Naive thymus-derived CD4-positive, alpha-beta T cell (primary cell): ENCODE results near the gene ANKRD39. TPM values are rescaled to one million over a fixed set of nuclear protein-coding genes. Genes with fewer than 3 reads are reported as not detected.
A peak's percentile ranks its signal among the peaks of the same experiment; 100 is the strongest.

Experiments
- ATAC-seq: fragments of 150-1000 bp; cut with Tn5 transposase; 2 replicates; pipeline ENCODE4 v1.10.0; 2021; ENCODE audit warnings: mild to moderate bottlenecking, moderate library complexity
- CTCF ChIA-PET: fragments of 350-600 bp; sonication (Branson Sonifier 250); formaldehyde crosslinking; loops from one replicate; lab custom pipeline; 2021; ENCODE audit warnings: antibody characterized with exemption; lab: Charles Lee
- POLR2A ChIA-PET: fragments of 350-600 bp; sonication (Branson Sonifier 250); formaldehyde crosslinking; loops from one replicate; lab custom pipeline; 2021; ENCODE audit warnings: antibody characterized with exemption, inconsistent platforms; lab: Charles Lee
- DNase-seq, 9 donors: peaks; one replicate each; pipeline versions ENCODE4 v3.0.0 to v3.0.0-alpha.2; 2020 to 2022; ENCODE audit warnings: mixed read lengths in 1 of 9
- H3K27ac ChIP-seq: one replicate; pipeline ENCODE4 v1.7.0; 2013; ENCODE audit warnings: mild to moderate bottlenecking, low read depth, low read length, moderate library complexity
- H3K27me3 ChIP-seq, 2 donors: one replicate each; pipeline ENCODE4 v1.7.0; 2013; ENCODE audit warnings: low read length in 2 of 2, mild to moderate bottlenecking in 2 of 2, moderate library complexity in 2 of 2; ENCODE audit not compliant: control insufficient read depth in 2 of 2, insufficient read depth in 2 of 2
- H3K36me3 ChIP-seq, 3 experiments: 1 replicate in 2 of 3; 2 replicates in 1 of 3; pipeline ENCODE4 v1.7.0; 2013; ENCODE audit warnings: low read length in 3 of 3, mild to moderate bottlenecking in 3 of 3, moderate library complexity in 1 of 3; ENCODE audit not compliant: insufficient read depth in 3 of 3, control insufficient read depth in 2 of 3
- H3K4me1 ChIP-seq, 2 donors: one replicate each; pipeline ENCODE4 v1.7.0; 2013; ENCODE audit warnings: low read length in 2 of 2, mild to moderate bottlenecking in 2 of 2, moderate library complexity in 1 of 2; ENCODE audit not compliant: control insufficient read depth in 2 of 2, insufficient read depth in 2 of 2
- H3K4me3 ChIP-seq: 2 replicates; pipeline ENCODE4 v1.7.0; 2013; ENCODE audit warnings: mild to moderate bottlenecking, low read length
- H3K9me3 ChIP-seq, 3 experiments: 1 replicate in 2 of 3; 2 replicates in 1 of 3; pipeline ENCODE4 v1.7.0; 2013; ENCODE audit warnings: low read length in 3 of 3; ENCODE audit not compliant: control insufficient read depth in 2 of 3
- H3K27ac Mint-ChIP-seq, 9 donors: one replicate each; pipeline ENCODE4 v1.8.0; 2020 to 2022; ENCODE audit warnings: mixed read lengths in 9 of 9, mild to moderate bottlenecking in 8 of 9, moderate library complexity in 5 of 9, inconsistent platforms in 2 of 9
- H3K27me3 Mint-ChIP-seq, 5 donors: one replicate each; pipeline ENCODE4 v1.8.0; 2021 to 2022; ENCODE audit warnings: mixed read lengths in 5 of 5, mild to moderate bottlenecking in 1 of 5
- H3K36me3 Mint-ChIP-seq, 5 donors: one replicate each; pipeline ENCODE4 v1.8.0; 2020 to 2022; ENCODE audit warnings: mixed read lengths in 5 of 5, mild to moderate bottlenecking in 3 of 5, inconsistent platforms in 1 of 5
- H3K4me1 Mint-ChIP-seq, 7 donors: one replicate each; pipeline ENCODE4 v1.8.0; 2020 to 2022; ENCODE audit warnings: mixed read lengths in 7 of 7, mild to moderate bottlenecking in 3 of 7, inconsistent platforms in 1 of 7
- H3K4me3 Mint-ChIP-seq, 10 donors: one replicate each; pipeline ENCODE4 v1.8.0; 2020 to 2022; ENCODE audit warnings: mild to moderate bottlenecking in 10 of 10, mixed read lengths in 10 of 10, moderate library complexity in 6 of 10, inconsistent platforms in 2 of 10
- H3K9me3 Mint-ChIP-seq, 11 donors: one replicate each; pipeline ENCODE4 v1.8.0; 2020 to 2022; ENCODE audit warnings: mixed read lengths in 11 of 11, mild to moderate bottlenecking in 4 of 11, inconsistent platforms in 1 of 11, moderate library complexity in 1 of 11
- intact Hi-C, 2 donors: fragments of 100-400 bp; cut with micrococcal nuclease; formaldehyde crosslinking; loops; one replicate each; pipeline ENCODE4 v1.15.1; 2023
- polyA plus RNA-seq, 2 donors: library from polyadenylated mRNA; unstranded; fragments of 300-500 nt; fragmentation: Illumina TruSeq; gene quantifications; one replicate each; pipeline ENCODE4 v1.2.3, GENCODE V29; 2021
- total RNA-seq, 6 experiments: library from RNA in 5 of 6; stranded (reverse) in 5 of 6; gene quantifications; 1 replicate in 5 of 6; 2 replicates in 1 of 6; pipeline ENCODE4 v1.2.3 and lab custom pipeline; 2021 to 2026

The ANKRD39 gene
- total and polyA plus RNA-seq, 7 experiments from 2014 or later, result 12.0 to 38.4 (median 16.4) TPM

DNA sequence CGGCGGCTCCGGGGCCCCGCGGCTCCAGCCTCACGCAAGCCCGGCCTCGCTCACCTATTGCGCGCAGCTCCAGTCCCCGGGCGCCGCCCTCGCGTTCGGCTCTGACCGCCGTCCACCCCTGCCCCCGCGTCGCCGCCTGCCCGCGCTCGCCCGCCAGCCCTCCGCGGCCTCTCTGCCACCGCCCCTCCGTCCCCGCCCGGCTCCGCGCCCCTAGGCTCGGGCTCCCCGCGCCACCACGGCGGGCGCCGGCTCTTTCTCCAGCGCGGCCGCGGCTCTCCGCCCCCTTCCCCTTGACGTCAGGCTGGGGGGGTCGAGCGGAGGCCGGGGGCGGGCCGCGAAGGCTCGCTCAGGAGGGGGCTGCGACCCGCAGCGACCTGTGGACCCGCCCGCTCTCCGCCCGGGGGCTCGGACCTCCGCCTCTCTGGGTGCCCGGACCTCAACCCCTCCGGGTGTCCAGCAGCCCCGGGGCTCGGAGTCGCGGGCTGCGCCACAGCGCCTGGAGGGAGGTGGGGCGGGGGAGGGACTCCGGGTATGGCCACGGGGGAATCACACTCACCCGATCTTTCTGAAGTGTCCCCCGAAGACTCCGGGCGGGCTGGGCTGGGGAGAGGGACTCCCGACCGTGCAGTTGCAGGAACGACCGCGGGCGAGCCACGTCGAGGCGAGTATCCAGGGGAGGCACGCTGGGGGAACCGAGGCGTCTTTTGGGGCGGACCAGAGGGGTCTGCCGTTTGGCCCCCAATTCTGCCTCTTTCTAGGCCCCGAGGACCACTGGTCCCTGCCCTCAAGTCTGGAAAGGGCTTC is 12.2 kb upstream of the ANKRD39 start, which contains the start of gene SEMA4C:
SEMA4C (minus strand) TSS at position 259 of the 804 bp plus-strand sequence. CDS start 2,194 bp downstream, outside the sequence.
- ChIA-PET CTCF (interaction anchor here (0.7 to 1.9 kb wide), 4 partner anchors 12 to 83 kb away, joined by 4 to 12 read pairs (median 8); partner anchors contain the start of gene ANKRD39), POLR2A (interaction anchor here (0.7 to 15.0 kb wide), 19 partner anchors 11 to 93 kb away, joined by 3 to 288 read pairs (median 4); partner anchors contain the start of gene ANKRD39)
- H3K9me3 ChIP-seq, result no peaks in the 10 kb centered on the region
- H3K4me3 Mint-ChIP-seq, result peak within 1 kb of the TSS; percentile 83 to 96 (median 90)
- peaks cover 0 to 11% (median 0%) of the 10 kb centered on the region in 5 donors for H3K36me3 Mint-ChIP-seq
- no peaks in the 10 kb centered on the region for H3K9me3 Mint-ChIP-seq
- intact Hi-C loops, result loop anchor here (1.0 to 2.0 kb wide), 7 partner anchors 12 to 92 kb away; partner anchors contain the start of gene ANKRD39 (in 1 of the 2)
- H3K4me3 ChIP-seq, result peak within 1 kb of the TSS; percentile 81
- H3K27ac Mint-ChIP-seq, result peak within 1 kb of the TSS; percentile 81 to 98 (median 91)
- H3K27ac ChIP-seq, result peak within 1 kb of the TSS; percentile 85
- H3K4me1 ChIP-seq, result peaks cover 24 to 38% of the 10 kb centered on the region in 2 donors
- H3K36me3 ChIP-seq, result peaks cover 0 to 23% (median 5%) of the 10 kb centered on the region in 3 experiments
- H3K4me1 Mint-ChIP-seq, result peaks cover 27 to 64% (median 54%) of the 10 kb centered on the region in 7 donors
- peak; percentile 67 for ATAC-seq
- peaks cover 0 to 15% (median 0%) of the 10 kb centered on the region in 5 donors for H3K27me3 Mint-ChIP-seq
- H3K27me3 ChIP-seq, result no peaks in the 10 kb centered on the region
- peak; percentile 49 to 79 (median 68) for DNase-seq

DNA sequence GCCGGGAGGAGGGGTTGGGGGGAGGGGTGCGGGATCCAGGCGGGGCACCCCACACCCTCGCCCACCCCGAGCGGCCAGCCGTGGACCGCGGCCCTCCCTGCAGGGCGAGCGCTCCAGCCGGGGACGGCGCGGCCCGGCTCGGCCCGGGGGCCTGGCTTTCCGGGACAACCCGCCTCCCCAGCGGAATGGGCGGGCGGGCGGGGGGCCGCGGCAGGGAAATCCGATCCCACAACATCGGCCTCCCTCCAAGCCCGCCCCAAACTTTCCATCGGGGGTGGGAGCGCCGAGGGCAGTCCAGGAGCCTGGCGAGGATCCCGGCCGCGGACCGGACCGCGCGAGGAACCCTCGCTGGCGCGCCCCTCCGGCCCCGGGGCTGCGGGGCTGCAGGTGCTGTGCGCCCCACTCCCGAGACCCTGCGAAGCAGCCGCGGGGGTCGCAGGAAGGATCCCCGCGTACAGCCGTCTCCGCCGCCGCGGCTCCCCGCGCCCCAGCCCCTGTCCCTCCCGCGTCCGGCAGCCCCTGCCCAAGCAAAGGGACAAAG is 11.5 kb upstream of the ANKRD39 start:
- H3K27ac ChIP-seq, result peak overlapping the region; percentile 85
- peaks cover 0 to 13% (median 0%) of the 10 kb centered on the region in 5 donors for H3K36me3 Mint-ChIP-seq
- H3K4me1 Mint-ChIP-seq, result peaks cover 23 to 58% (median 49%) of the 10 kb centered on the region in 7 donors
- H3K36me3 ChIP-seq, result peaks cover 0 to 29% (median 7%) of the 10 kb centered on the region in 3 experiments
- peak overlapping the region in 7 of 10 donors; percentile 23 to 95 (median 83) for H3K4me3 Mint-ChIP-seq
- DNase-seq, result no peak
- no peaks in the 10 kb centered on the region for H3K27me3 ChIP-seq
- no peaks in the 10 kb centered on the region for H3K9me3 ChIP-seq
- H3K4me3 ChIP-seq, result peak overlapping the region; percentile 81
- no peaks in the 10 kb centered on the region for H3K9me3 Mint-ChIP-seq
- H3K27ac Mint-ChIP-seq, result no peak overlapping the region
- POLR2A ChIA-PET, result interaction anchor here (0.6 to 15.0 kb wide), 16 partner anchors 8 to 93 kb away, joined by 3 to 288 read pairs (median 4); partner anchors contain the start of genes ANKRD39 and CNNM3
- CTCF ChIA-PET, result interaction anchor here (1.1 to 1.9 kb wide), 5 partner anchors 11 to 109 kb away, joined by 3 to 16 read pairs (median 3); partner anchors contain the start of genes ANKRD39 and CNNM4
- ATAC-seq, result no peak
- peaks cover 24 to 38% of the 10 kb centered on the region in 2 donors for H3K4me1 ChIP-seq
- intact Hi-C loops, result no loop called here
- H3K27me3 Mint-ChIP-seq, result peaks cover 0 to 15% (median 0%) of the 10 kb centered on the region in 5 donors

GRCh38 chr2:96868555-96869280 is 10.9 kb upstream of the ANKRD39 start:
- CTCF ChIA-PET, result interaction anchor here (0.6 to 1.9 kb wide), 11 partner anchors 11 to 108 kb away, joined by 3 to 16 read pairs (median 3); partner anchors contain the start of genes ANKRD39 and CNNM4
- H3K27me3 ChIP-seq, result no peaks in the 10 kb centered on the region
- peak overlapping the region; percentile 84 for H3K27ac ChIP-seq
- Mint-ChIP-seq H3K27me3 (peaks cover 0 to 12% (median 0%) of the 10 kb centered on the region in 5 donors), H3K36me3 (peaks cover 0 to 13% (median 0%) of the 10 kb centered on the region in 5 donors), H3K4me1 (peaks cover 23 to 52% (median 42%) of the 10 kb centered on the region in 7 donors), H3K4me3 (peak overlapping the region; percentile 81 to 95 (median 88)), H3K9me3 (no peaks in the 10 kb centered on the region), H3K27ac (peak overlapping the region in 8 of 9 donors; percentile 75 to 92 (median 85))
- H3K9me3 ChIP-seq, result no peaks in the 10 kb centered on the region
- peak overlapping the region; percentile 81 for H3K4me3 ChIP-seq
- POLR2A ChIA-PET, result interaction anchor here (0.6 to 15.0 kb wide), 18 partner anchors 9 to 94 kb away, joined by 3 to 288 read pairs (median 4); partner anchors contain the start of genes ANKRD39 and CNNM3
- H3K36me3 ChIP-seq, result peaks cover 0 to 36% (median 7%) of the 10 kb centered on the region in 3 experiments
- DNase-seq (peak in 8 of 9 donors; percentile 37 to 71 (median 56)), ATAC-seq (peak; percentile 37)
- peaks cover 24 to 32% of the 10 kb centered on the region in 2 donors for H3K4me1 ChIP-seq
- intact Hi-C loops, result loop anchor here in 1 of 2 donors (1.0 kb wide), 2 partner anchors 10 to 83 kb away; partner anchors contain the start of gene ANKRD39

DNA sequence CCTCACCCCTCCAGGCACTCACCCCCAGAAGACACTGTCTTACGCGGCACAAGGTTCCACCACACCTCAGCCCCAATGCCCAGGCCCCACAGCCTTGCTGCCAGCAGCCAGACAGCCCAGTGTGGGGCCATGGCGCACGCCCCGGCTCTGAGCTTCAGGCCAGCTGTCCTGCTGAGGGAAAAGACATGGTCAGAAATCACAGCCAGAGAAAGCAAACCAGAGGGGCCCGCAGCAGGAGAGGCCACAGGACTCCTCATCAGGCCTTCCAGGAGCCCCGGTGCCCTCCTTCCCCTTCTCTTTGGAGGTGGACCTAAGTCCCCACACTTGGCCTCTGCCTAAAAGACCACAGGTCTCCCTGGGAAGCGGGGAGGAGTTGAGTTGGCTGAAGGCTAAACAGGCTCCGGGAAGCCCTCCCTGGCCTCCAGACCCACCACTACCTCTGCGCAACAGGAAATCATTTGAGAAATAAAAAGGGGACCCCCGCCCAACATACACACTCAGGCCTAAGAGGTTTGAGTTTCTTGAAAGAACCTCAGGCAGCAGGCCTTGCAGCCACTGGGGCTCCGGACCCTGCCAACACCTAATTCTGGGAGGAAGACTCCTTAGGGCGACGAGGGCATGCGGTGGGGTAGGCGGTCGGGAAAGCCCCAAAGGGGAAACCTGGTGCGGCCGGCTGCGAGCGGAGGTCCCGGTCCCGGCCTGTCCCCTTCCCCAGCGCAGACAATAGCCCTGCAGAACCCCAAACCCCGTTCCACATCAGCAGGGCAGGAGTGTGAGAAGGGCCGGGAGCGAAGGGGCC is 10.1 kb upstream of the ANKRD39 start:
- Mint-ChIP-seq H3K9me3 (no peaks in the 10 kb centered on the region), H3K4me1 (peaks cover 23 to 44% (median 43%) of the 10 kb centered on the region in 7 donors), H3K27ac (peak overlapping the region; percentile 75 to 94 (median 88)), H3K27me3 (peaks cover 0 to 12% (median 0%) of the 10 kb centered on the region in 5 donors), H3K36me3 (peaks cover 0 to 17% (median 6%) of the 10 kb centered on the region in 5 donors), H3K4me3 (peak overlapping the region; percentile 81 to 95 (median 88))
- no peaks in the 10 kb centered on the region for H3K9me3 ChIP-seq
- peak overlapping the region; percentile 84 for H3K27ac ChIP-seq
- peak overlapping the region; percentile 81 for H3K4me3 ChIP-seq
- POLR2A ChIA-PET, result interaction anchor here (0.6 to 15.0 kb wide), 18 partner anchors 9 to 95 kb away, joined by 3 to 288 read pairs (median 4); partner anchors contain the start of genes ANKRD39 and CNNM3
- ATAC-seq, result no peak
- CTCF ChIA-PET, result interaction anchor here (0.6 to 1.9 kb wide), 13 partner anchors 10 to 108 kb away, joined by 3 to 16 read pairs (median 3); partner anchors contain the start of genes ANKRD39 and CNNM4
- peak in 1 of 9 donors; percentile 33 for DNase-seq
- no peaks in the 10 kb centered on the region for H3K27me3 ChIP-seq
- peaks cover 0 to 43% (median 7%) of the 10 kb centered on the region in 3 experiments for H3K36me3 ChIP-seq
- peaks cover 24 to 29% of the 10 kb centered on the region in 2 donors for H3K4me1 ChIP-seq
- intact Hi-C loops, result loop anchor here in 1 of 2 donors (1.0 kb wide), 2 partner anchors 10 to 83 kb away; partner anchors contain the start of gene ANKRD39
